Myocyte (in vitro differentiated cells): ENCODE results near the gene RIC8B. TPM values are rescaled to one million over a fixed set of nuclear protein-coding genes. Genes with fewer than 3 reads are reported as not detected.

Experiments used
- total RNA-seq: library from RNA; depleted of rRNA; stranded (reverse); fragments of >200 nt; gene quantifications from 2 replicates; pipeline ENCODE4 v1.2.3, GENCODE V29; 2014

RIC8B gene
- total RNA-seq, 1 donor from 2014 or later = 7.6 TPM

Other genes starting within 250 kb of the RIC8B start
- gene RFX4, start 191.7 kb upstream of the RIC8B start, total RNA-seq = not detected in 2 replicates
- gene TMEM263, start 181.2 kb downstream of the RIC8B start, total RNA-seq = 77.9 and 105 TPM in 2 replicates
- 19.3 and 46.2 TPM in 2 replicates for gene MTERF2, start 212.5 kb downstream of the RIC8B start, total RNA-seq